ENCODE data around the gene EVL.

The EVL gene

DNA sequence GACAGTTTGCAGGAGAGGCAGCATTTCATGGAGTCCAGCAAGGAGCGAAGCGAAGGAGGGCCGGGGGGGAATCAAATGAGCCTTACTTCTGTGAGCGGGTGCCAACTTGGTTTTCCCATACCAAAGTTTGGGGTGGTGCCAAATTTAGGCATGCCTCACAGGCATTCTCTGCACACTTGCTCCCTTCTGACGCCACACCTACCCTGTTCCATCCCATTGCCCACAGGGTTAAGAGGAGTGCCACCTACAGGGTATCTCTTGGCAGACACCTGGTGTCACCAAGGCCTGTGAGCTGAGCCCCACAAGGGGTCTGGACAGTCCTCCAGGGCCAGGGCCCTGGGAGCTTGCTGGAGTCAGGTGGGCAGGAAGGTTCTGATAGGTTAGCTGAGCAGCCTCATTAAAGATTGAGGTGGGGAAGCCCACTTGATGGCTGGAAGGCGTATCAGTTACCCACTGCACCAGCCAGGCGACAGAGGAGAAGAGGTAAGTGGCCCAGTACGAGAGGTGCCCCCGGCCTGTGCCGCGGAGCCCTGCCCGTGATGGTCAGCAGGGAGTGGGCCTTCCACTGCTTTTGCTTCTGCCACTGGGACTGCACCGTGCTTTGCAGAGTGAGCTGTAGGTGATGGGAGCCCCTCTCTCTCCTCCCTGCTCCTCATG is 49.0 kb downstream of the EVL start:
- H3K36me3 ChIP-seq (ENCODE audit: control insufficient read depth, insufficient read depth, low read length), result peaks cover 97% of the 10 kb centered on the region

DNA sequence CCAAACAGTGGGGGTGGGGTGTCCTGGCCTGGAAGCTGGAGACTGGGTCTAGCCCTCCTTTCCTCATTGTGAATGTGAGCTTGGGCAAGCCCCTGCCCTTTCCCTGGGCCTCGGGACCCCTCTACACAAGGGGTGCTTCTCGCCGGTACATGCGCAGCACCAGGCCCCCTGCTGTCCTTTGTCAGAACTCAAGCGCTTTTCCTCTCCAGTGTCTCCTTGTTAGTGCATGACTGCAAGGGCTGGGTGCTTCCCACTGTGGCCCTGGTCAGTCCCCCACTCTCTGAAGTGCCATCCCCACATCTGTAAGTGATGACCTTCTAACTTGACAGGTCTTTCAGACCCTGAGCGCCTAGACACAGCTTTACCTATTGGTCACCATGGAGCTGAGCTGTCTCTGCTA is 50.0 kb downstream of the EVL start:
- no peaks in the 10 kb centered on the region for H3K27me3 ChIP-seq (replicated peaks; ENCODE audit: control insufficient read depth, insufficient read depth, low read length, poor library complexity, severe bottlenecking)
- no peak for DNase-seq
- no peaks in the 10 kb centered on the region for H3K4me1 ChIP-seq (ENCODE audit: control insufficient read depth, insufficient read depth, low read length, poor library complexity, severe bottlenecking)
- H3K4me3 ChIP-seq (ENCODE audit: insufficient read depth, low read depth, low read length, poor library complexity, severe bottlenecking), result no peak overlapping the region
- peaks cover 97% of the 10 kb centered on the region for H3K36me3 ChIP-seq (ENCODE audit: control insufficient read depth, insufficient read depth, low read length)
- no peaks in the 10 kb centered on the region for H3K9me3 ChIP-seq (ENCODE audit: control insufficient read depth, low read length)
- H3K27ac ChIP-seq (ENCODE audit: insufficient read depth, low read length, poor library complexity, severe bottlenecking), result no peak overlapping the region

More for the DNA sequence above, 49.0 kb downstream of the EVL start:
- Histone ChIP-seq H3K4me3 (ENCODE audit: insufficient read depth, low read depth, low read length, poor library complexity, severe bottlenecking) (no peak overlapping the region), H3K27ac (ENCODE audit: insufficient read depth, low read length, poor library complexity, severe bottlenecking) (peak overlapping the region; percentile 14), H3K9me3 (ENCODE audit: control insufficient read depth, low read length) (no peaks in the 10 kb centered on the region), H3K27me3 (replicated peaks; ENCODE audit: control insufficient read depth, insufficient read depth, low read length, poor library complexity, severe bottlenecking) (no peaks in the 10 kb centered on the region), H3K4me1 (ENCODE audit: control insufficient read depth, insufficient read depth, low read length, poor library complexity, severe bottlenecking) (no peaks in the 10 kb centered on the region)
- no peak for DNase-seq

DNA sequence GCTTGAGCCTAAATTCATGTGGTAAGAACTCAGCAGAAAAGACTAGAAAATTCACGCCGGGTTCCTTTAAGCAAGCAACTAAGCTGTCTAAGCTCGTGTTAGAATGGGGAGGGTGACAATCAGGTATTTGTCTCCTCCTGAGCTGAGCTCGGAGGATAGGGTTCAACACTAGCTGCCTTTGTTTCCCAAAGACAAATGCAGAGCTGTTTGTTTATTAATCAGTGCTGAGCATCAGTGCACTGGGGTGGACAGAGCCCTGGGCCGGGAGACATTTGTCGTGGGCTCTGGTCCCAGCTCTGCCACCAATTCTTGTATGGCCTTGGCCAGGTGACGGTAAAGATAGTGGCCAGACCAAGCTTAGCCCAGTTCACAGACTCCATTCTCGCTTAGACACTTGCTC is 50.5 kb downstream of the EVL start:
- peaks cover 97% of the 10 kb centered on the region for H3K36me3 ChIP-seq (ENCODE audit: control insufficient read depth, insufficient read depth, low read length)
- no peaks in the 10 kb centered on the region for H3K4me1 ChIP-seq (ENCODE audit: control insufficient read depth, insufficient read depth, low read length, poor library complexity, severe bottlenecking)
- no peak overlapping the region for H3K27ac ChIP-seq (ENCODE audit: insufficient read depth, low read length, poor library complexity, severe bottlenecking)

DNA sequence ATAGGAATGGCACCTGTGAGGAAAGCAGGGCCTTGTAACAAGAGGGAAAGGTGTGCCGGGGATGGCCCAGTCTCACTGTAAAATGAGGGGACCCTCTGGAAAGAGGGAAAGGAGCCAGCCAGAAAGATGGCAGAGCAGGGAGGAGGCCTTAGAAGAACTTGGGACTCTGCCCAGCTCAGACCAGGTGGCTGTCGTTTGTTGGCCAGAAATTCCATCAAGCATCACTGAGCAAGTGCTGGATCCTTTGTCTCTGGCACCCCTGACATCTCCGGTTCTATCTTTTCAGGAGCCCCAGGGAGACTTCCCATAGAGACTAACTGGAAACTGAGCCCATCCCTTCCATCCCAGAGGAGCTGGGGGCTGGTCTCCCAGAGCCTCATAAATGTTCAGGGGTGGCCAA is 50.9 kb downstream of the EVL start:
- Histone ChIP-seq H3K4me1 (ENCODE audit: control insufficient read depth, insufficient read depth, low read length, poor library complexity, severe bottlenecking) (no peaks in the 10 kb centered on the region), H3K27me3 (replicated peaks; ENCODE audit: control insufficient read depth, insufficient read depth, low read length, poor library complexity, severe bottlenecking) (no peaks in the 10 kb centered on the region), H3K36me3 (ENCODE audit: control insufficient read depth, insufficient read depth, low read length) (peaks cover 99% of the 10 kb centered on the region), H3K4me3 (ENCODE audit: insufficient read depth, low read depth, low read length, poor library complexity, severe bottlenecking) (no peak overlapping the region), H3K27ac (ENCODE audit: insufficient read depth, low read length, poor library complexity, severe bottlenecking) (no peak overlapping the region), H3K9me3 (ENCODE audit: control insufficient read depth, low read length) (no peaks in the 10 kb centered on the region)
- no peak for DNase-seq

More for the DNA sequence above, 50.5 kb downstream of the EVL start:
- no peak for DNase-seq
- no peaks in the 10 kb centered on the region for H3K9me3 ChIP-seq (ENCODE audit: control insufficient read depth, low read length)
- no peak overlapping the region for H3K4me3 ChIP-seq (ENCODE audit: insufficient read depth, low read depth, low read length, poor library complexity, severe bottlenecking)
- no peaks in the 10 kb centered on the region for H3K27me3 ChIP-seq (replicated peaks; ENCODE audit: control insufficient read depth, insufficient read depth, low read length, poor library complexity, severe bottlenecking)

DNA sequence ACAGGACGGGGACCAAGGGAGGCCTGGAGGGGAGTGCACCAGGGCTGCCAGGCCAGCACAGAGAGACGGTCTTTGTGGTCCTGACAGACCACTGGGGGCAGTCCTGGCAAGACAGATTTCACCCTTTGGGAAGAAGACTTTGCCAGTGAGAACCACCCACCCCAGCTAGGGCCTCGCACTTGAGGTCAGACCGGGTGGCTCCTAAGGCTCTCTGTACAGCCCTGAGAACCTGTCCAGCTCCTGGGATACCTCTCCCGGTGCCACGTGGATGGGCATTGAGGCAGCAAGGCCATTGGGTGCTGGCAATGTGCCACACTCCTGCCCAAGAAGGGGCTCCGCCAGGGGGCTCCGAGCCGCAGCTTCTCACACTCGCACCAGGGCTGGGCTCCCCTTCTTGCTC is 51.8 kb downstream of the EVL start:
- H3K4me1 ChIP-seq (ENCODE audit: control insufficient read depth, insufficient read depth, low read length, poor library complexity, severe bottlenecking), result no peaks in the 10 kb centered on the region
- H3K27me3 ChIP-seq (replicated peaks; ENCODE audit: control insufficient read depth, insufficient read depth, low read length, poor library complexity, severe bottlenecking), result no peaks in the 10 kb centered on the region
- no peak for DNase-seq
- no peak overlapping the region for H3K4me3 ChIP-seq (ENCODE audit: insufficient read depth, low read depth, low read length, poor library complexity, severe bottlenecking)
- peaks cover 100% of the 10 kb centered on the region for H3K36me3 ChIP-seq (ENCODE audit: control insufficient read depth, insufficient read depth, low read length)
- no peak overlapping the region for H3K27ac ChIP-seq (ENCODE audit: insufficient read depth, low read length, poor library complexity, severe bottlenecking)
- H3K9me3 ChIP-seq (ENCODE audit: control insufficient read depth, low read length), result no peaks in the 10 kb centered on the region

DNA sequence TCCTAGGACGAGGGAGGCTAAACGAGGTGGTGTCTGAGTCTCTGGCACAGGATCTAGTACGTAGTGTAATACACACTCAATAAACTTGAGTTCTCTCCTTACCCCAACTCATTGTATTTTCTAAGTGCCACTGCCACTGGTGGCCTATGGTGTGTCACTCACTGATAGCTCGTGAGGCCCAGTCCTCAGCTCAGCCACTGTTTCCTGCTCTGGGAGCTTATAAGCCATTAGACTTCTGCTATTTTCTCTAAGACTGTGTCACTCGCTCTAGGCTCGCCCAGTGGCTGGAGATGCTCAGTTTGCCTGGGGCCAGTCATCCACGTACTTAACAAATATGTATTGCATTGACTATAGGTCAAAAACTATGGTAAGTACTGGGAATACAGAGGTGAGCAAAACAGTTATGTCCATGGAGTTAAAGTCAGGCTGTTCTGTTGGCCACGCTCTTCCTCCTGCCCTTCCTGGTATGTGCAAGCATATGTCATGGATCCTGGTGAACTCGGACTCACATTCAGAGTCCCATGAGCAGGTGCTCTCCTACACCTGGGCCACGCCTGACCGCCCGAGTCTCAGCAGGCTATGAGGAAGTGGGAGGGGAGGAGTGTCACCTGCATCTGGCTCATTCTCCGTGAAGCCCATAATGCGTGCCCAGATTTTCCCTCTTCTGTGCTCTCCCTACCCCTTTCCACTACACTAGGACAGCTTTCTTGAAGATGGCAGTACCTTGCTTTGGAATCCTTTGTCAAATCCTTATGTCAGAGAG is 52.6 kb downstream of the EVL start:
- Histone ChIP-seq H3K4me3 (ENCODE audit: insufficient read depth, low read depth, low read length, poor library complexity, severe bottlenecking) (no peak overlapping the region), H3K27ac (ENCODE audit: insufficient read depth, low read length, poor library complexity, severe bottlenecking) (no peak overlapping the region), H3K9me3 (ENCODE audit: control insufficient read depth, low read length) (no peaks in the 10 kb centered on the region), H3K27me3 (replicated peaks; ENCODE audit: control insufficient read depth, insufficient read depth, low read length, poor library complexity, severe bottlenecking) (no peaks in the 10 kb centered on the region), H3K4me1 (ENCODE audit: control insufficient read depth, insufficient read depth, low read length, poor library complexity, severe bottlenecking) (no peaks in the 10 kb centered on the region), H3K36me3 (ENCODE audit: control insufficient read depth, insufficient read depth, low read length) (peaks cover 100% of the 10 kb centered on the region)
- DNase-seq, result no peak

DNA sequence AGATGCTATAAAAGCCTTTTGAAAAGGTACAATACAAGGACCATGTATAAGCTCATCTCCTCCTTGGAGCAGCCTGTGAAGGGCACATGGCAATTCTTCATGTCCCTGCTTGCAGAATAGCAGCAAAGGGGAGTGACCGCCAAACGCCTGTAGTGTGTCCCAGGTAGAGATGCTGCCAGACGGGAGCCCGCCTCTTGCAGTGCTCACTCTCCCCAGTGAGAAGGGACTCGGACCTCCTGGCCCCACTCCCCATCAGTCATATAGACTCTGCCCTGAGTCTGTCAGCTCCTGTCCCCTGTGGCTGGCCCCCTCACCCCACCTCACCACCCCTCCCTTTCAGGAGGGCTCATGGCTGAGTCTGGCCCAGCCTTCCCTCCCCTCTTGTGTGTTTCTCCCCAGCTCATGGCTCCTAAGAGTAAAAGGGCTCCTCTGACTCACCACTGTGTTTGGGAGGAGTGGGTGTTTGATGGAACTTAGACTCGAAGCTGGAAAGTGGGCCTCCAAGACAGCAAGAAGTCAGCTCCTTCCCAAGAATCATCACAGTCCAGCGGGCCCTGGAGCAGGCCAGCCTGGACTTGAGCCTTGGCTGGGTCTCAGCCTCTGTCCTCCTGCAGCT is 53.3 kb downstream of the EVL start:
- DNase-seq, result no peak
- Histone ChIP-seq H3K4me1 (ENCODE audit: control insufficient read depth, insufficient read depth, low read length, poor library complexity, severe bottlenecking) (no peaks in the 10 kb centered on the region), H3K4me3 (ENCODE audit: insufficient read depth, low read depth, low read length, poor library complexity, severe bottlenecking) (no peak overlapping the region), H3K9me3 (ENCODE audit: control insufficient read depth, low read length) (no peaks in the 10 kb centered on the region), H3K36me3 (ENCODE audit: control insufficient read depth, insufficient read depth, low read length) (peaks cover 100% of the 10 kb centered on the region), H3K27me3 (replicated peaks; ENCODE audit: control insufficient read depth, insufficient read depth, low read length, poor library complexity, severe bottlenecking) (no peaks in the 10 kb centered on the region), H3K27ac (ENCODE audit: insufficient read depth, low read length, poor library complexity, severe bottlenecking) (peak overlapping the region; percentile 7)

DNA sequence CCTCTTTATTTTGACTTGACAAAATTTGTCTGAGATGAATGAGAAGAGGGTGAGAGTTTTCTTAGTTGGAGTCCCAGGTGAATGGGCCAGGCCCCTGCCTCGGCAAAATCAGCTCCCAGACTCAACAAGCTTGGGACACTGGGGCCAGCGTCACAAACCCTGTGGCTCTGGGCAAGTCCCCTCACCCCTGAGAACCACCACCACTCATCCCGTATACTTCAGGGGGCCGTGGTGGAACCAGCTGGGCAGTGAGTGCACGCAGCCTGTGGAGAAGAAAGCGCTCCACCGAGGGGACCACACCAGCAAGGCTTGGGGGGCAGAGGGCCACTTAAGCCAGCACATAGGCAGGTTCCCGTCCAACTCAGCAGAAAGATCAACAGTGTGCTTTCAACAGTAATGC is 54.0 kb downstream of the EVL start:
- no peak for DNase-seq
- H3K9me3 ChIP-seq (ENCODE audit: control insufficient read depth, low read length), result no peaks in the 10 kb centered on the region
- H3K4me3 ChIP-seq (ENCODE audit: insufficient read depth, low read depth, low read length, poor library complexity, severe bottlenecking), result no peak overlapping the region
- H3K36me3 ChIP-seq (ENCODE audit: control insufficient read depth, insufficient read depth, low read length), result peaks cover 100% of the 10 kb centered on the region
- no peaks in the 10 kb centered on the region for H3K4me1 ChIP-seq (ENCODE audit: control insufficient read depth, insufficient read depth, low read length, poor library complexity, severe bottlenecking)
- no peaks in the 10 kb centered on the region for H3K27me3 ChIP-seq (replicated peaks; ENCODE audit: control insufficient read depth, insufficient read depth, low read length, poor library complexity, severe bottlenecking)
- H3K27ac ChIP-seq (ENCODE audit: insufficient read depth, low read length, poor library complexity, severe bottlenecking), result no peak overlapping the region

DNA sequence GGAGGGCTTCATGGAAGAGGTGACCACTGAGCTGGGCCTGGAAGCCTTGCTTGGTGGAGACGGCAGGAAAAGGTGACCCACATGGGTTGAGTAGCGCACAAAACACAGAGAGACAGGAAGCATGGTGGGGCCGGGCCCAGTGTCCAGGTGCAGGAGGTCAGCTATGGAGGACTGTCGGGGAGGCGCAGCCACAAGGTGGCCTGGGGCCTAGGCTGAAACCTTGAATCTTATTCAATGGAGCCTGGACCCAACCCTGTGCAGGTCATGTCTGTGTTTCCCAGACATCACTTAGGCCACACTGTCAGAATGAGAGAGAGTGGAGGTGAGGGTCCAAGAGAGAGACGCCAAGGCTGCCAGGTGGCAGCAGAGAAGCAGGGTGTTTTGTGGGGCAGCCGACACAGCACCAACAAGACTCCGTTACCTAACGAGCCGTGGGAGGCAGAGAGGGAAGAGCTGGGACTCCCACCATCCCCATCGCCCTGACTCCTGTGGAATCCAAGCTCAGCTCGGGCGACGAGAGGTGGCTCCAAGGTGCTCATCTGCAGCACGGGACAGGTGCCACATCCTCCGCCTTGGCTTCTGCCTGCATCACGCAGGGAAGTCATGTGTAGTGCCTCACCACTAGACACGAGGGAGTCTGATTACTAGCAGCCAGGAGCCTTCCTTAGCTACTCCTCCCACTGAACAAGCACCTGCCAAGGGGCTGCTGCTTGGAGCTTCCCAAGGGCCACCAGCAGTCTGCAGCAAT is 55.5 kb downstream of the EVL start:
- H3K27ac ChIP-seq (ENCODE audit: insufficient read depth, low read length, poor library complexity, severe bottlenecking), result no peak overlapping the region
- DNase-seq, result no peak
- no peak overlapping the region for H3K4me3 ChIP-seq (ENCODE audit: insufficient read depth, low read depth, low read length, poor library complexity, severe bottlenecking)
- no peaks in the 10 kb centered on the region for H3K27me3 ChIP-seq (replicated peaks; ENCODE audit: control insufficient read depth, insufficient read depth, low read length, poor library complexity, severe bottlenecking)
- H3K9me3 ChIP-seq (ENCODE audit: control insufficient read depth, low read length), result no peaks in the 10 kb centered on the region
- H3K36me3 ChIP-seq (ENCODE audit: control insufficient read depth, insufficient read depth, low read length), result peaks cover 100% of the 10 kb centered on the region
- no peaks in the 10 kb centered on the region for H3K4me1 ChIP-seq (ENCODE audit: control insufficient read depth, insufficient read depth, low read length, poor library complexity, severe bottlenecking)
